Activated CD8-positive, alpha-beta memory T cell treated with anti-CD3 and anti-CD28 coated beads, Interleukin-2, amount 50 U/mL, for 4 hours (primary cell): ENCODE results near the gene MAZ.
"Not testable (repeated sequence)": the region's sequence is repeated elsewhere in the genome, so short reads cannot be mapped to it uniquely, and the experiment has no call there.

Experiments used
- DNase-seq: peaks from one replicate; pipeline ENCODE4 v3.0.0-alpha.2; 2020

Gene MAZ

DNA sequence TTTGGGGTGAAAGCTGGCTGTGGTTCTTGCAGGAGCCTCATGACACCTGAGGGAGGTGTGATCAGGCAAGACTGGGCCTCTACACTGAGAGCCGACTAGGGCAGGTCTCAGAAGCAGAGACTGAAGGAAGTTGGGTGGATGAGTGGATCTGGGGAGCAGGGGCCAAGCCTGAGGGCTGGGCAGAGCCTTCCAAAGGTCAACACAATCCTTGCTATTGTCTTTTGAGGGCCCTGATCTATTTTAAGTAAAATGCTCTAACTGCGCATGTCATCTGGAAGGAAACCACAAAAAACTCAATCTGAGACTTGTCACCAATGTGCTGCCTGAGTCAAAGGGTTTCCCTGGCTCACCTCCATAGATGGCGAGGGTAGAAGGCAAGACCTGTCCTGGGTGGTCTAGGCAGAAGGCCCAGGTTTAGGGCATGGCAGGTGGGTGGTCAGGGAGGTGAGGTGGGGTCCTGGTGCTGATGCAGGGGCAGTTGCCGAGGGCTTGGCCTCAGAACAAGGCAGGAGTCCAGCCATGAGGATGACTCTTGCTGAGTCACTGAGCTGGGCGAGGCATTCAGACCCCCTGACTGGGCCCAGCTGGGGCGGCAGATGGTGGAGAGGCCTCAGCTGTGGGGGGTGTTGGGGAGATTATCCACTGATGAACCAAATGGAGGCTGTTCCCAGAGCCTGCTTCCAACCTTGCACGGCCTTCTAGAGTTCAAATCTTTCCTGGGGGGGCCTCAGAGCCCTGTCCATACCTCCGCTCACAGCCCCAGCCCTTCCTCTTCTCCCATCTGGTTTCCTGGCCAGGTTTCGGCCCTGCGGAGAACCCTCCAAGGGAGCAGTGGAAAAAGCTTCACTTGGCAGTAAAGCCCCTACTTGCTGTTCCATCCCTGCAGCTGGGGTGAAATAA lies 19.1 kb downstream of the MAZ start:
- no peak for DNase-seq

DNA sequence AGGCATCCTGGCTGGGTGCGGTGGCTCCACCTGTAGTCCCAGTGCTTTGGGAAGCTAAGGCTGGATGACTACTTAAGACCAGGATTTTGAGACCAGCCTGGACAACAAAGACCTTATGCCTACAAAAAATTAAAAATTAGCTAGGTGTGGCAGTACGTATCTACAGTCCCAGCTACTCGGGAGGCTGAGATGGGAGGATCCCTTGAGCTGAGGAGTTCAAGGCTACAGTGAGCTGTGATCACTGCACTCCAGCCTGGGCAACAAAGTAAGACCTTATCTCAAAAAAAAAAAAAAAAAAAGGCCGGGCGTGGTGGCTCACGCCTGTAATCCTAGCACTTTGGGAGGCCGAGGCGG lies 20.0 kb downstream of the MAZ start:
- DNase-seq = no peak

DNA sequence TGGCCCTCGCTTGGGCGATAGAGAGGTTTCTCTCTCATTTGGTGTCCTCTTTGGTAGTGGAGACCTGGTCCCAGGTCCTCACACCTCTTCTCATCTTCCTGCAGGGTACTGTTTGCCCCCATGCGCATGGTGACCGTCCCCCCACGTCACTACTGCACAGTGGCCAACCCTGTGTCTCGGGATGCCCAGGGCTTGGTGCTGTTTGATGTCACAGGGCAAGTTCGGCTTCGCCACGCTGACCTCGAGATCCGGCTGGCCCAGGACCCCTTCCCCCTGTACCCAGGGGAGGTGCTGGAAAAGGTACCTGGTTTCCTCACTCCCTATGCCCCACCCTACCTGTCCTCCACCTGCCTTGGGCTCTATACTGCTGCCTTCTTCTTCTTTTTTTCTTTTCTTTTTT lies 24.4 kb downstream of the MAZ start:
- DNase-seq = no peak

DNA sequence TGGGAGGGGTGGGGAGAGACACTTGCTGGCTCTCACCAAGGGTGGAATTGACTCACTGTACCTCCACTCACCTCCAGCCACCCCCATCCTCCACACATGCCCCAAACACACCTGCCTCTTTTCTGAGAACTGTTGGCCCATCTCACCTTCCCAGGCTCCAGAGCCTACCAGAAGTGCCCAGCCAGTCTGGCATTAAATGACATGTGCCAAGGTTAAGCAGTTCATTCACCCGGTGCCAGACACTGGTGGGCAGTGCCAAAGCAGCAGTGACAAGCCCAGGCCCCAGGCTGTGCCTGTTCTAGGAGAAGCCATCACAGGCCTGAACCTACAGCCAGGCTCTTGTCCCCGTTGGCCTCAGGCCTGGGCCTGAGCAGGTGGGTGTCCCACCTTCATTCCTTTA lies 25.2 kb downstream of the MAZ start:
- no peak for DNase-seq

GRCh38 chr16:29833219-29833618 lies 26.9 kb downstream of the MAZ start:
- not testable (repeated sequence) for DNase-seq

DNA sequence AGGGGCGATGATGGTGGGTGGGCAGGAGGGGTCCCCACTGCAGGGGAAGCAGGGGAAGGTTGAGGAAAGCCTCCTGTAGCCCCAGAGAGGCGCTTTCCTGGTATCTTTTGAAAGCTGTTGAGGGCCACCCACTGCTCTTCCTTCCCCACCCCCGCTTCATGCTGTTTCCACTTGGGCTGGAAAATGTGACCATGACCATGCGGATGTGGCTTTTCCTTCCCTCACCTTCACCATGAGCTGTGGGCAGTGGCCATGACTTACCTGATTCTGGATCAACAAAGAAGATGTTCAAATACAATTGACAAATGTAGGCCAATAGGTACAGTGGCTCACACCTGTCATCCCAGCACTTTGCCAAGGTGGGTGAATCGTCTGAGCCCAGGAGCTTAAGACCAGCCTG lies 27.8 kb downstream of the MAZ start:
- DNase-seq = no peak

- DNase-seq = no peak
These were observed 29.6 kb downstream of the MAZ start for GRCh38 chr16:29835926-29836325.

DNA sequence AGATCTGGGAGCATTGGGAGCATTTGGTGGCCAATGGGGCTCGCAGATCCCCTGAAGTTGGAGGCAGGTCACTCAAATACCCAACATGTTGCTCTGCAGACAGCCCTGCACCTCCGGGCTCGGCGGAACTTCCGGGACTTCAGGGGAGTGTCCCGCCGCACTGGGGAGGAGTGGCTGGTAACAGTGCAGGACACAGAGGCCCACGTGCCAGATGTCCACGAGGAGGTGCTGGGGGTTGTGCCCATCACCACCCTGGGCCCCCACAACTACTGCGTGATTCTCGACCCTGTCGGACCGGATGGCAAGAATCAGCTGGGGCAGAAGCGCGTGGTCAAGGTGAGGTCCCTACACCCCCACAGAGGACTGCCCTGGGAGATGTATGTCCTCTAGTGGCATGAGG lies 30.3 kb downstream of the MAZ start:
- no peak for DNase-seq

- no peak for DNase-seq
These were observed 31.5 kb downstream of the MAZ start for GRCh38 chr16:29837841-29838240.

DNA sequence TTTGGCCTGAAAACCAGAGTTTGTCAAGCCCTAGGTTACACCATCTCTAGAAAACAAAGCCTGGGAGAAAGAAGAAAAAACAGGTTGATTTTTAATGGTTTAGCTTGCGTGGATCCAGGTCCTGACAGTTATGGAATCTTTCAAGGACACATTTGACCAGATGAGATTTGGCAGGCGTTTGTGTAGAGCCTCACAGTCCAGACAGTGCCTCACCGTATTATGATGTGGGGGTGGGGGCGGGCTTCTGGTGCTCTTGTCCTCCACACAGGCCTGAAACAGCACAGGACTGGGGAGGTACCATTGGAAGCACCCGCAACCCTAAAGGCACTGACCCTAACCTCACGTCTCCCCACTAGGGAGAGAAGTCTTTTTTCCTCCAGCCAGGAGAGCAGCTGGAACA lies 33.5 kb downstream of the MAZ start:
- no peak for DNase-seq

- DNase-seq = no peak
These were observed 33.9 kb downstream of the MAZ start for GRCh38 chr16:29840240-29840639.

DNA sequence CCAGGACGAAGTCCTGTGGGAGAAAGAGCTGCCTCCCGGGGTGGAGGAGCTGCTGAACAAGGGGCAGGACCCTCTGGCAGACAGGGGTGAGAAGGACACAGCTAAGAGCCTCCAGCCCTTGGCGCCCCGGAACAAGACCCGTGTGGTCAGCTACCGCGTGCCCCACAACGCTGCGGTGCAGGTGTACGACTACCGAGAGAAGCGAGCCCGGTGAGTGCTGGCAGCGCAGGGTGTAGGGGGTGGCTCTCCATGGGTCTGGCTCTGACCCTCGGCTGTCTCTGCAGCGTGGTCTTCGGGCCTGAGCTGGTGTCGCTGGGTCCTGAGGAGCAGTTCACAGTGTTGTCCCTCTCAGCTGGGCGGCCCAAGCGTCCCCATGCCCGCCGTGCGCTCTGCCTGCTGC lies 35.3 kb downstream of the MAZ start:
- no peak for DNase-seq

GRCh38 chr16:29842732-29843346 lies 36.5 kb downstream of the MAZ start:
- no peak for DNase-seq

DNA sequence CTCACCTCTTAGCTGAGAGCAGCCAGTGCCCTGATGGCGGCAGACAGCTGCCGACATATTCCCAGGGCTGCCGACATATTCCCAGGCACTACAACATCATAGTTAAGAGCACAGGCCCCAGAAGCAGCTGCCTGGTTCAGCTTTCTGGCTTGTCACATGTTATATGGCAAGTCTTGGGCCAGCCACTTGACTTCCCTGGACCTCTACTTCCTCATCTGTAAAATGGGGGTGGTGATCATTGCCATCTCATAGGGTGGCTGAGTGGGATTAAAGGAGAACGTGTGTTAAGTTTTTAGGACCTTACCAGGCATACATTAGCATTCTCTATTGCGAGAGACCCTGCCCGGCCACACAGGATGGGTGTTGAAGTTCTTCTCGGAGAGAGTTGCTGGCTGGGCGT lies 37.6 kb downstream of the MAZ start:
- no peak for DNase-seq

DNA sequence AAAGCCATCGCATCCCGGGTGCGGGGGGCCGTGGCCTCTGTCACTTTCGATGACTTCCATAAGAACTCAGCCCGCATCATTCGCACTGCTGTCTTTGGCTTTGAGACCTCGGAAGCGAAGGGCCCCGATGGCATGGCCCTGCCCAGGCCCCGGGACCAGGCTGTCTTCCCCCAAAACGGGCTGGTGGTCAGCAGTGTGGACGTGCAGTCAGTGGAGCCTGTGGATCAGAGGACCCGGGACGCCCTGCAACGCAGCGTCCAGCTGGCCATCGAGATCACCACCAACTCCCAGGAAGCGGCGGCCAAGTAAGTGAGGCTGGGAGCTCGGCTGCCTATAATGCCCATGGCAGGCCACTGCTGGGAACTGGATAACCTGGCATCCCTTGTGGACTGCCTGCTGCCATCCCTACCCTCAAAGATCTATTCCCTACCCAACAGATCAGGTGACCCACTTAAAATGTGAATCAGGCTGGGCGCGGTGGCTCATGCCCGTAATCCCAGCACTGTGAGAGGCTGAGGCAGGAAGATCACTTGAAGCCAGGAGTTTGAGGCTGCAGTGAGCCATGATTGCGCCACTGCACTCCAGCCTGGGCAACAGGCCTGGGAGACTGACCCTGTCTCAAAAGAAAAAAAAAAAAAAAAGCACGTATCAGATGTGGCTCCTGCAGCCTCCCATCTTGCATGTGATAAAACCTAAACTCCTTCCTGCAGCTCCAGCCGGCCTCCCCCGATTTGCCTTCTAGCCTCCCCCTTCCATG lies 38.4 kb downstream of the MAZ start:
- DNase-seq = no peak

DNA sequence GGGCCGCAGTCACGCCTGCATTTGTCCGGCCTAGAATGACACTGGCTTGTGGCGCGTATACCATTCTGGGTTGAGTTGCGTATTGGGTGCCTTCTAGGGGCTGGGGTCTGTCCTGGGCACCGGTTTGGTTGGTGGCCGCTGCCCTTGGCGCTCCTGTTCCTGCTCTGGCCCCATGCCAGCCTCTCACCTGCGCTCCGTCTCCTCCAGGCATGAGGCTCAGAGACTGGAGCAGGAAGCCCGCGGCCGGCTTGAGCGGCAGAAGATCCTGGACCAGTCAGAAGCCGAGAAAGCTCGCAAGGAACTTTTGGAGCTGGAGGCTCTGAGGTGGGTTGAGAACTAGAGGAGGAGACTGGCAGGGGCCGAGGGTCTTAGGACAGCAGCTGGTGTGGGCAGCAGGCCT lies 39.3 kb downstream of the MAZ start:
- DNase-seq = no peak

GRCh38 chr16:29848420-29849297 lies 42.3 kb downstream of the MAZ start:
- DNase-seq = peak; percentile 85

DNA sequence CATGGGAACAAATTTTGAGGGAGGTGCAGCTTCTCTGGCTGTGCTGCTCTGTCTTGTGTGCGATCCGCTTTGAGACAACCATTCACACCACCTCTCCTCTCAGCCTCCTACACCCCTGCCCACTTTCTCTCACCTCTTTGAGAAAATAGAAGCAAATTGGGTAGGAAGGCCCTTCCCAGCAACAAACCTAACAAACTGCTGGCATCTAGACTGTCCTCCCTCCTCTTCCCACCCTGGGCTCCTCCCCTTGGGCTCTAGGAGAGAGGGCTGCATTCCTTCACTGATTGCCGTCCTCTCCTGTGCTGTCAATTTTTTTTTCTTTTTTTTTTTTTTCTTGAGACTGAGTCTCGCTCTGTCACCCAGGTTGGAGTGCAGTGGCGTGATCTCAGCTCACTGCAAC lies 43.2 kb downstream of the MAZ start:
- no peak for DNase-seq

DNA sequence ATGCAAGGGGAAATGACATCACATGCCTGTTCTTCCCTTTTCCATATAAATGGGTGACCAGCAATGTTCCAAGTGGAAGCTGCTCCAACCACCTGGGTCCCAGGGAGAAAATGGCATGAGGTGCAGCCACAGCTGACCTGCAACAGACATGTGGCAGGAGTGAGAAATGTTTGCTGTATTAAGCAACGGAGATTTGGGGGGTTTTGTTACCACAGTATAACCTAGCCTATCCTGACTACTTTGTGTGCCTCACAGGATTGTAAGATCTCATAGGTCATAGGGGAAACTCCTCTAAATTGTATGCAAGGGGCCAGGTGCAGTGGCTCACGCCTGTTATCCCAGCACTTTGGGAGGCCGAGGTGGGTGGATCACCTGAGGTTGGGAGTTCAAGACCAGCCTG lies 44.7 kb downstream of the MAZ start:
- DNase-seq = no peak

DNA sequence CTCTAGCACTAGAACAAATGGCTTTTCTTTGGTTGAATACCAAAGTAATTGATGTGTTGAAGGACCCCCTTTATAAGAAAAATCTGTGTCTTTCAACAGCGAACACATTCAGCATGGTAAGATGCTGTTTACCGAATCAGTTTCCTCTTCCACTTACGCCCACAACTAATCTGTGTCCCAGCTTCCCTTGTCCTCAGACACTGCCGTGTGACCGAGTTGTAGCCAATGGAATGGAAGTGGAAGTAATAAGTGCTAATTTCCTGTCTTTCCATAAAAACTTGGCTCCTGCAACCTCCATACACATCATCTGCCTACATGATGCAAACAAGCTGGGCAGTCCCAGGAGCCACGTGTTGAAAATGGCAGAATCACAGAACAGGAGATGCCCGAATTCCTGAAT lies 46.3 kb downstream of the MAZ start:
- DNase-seq = no peak

DNA sequence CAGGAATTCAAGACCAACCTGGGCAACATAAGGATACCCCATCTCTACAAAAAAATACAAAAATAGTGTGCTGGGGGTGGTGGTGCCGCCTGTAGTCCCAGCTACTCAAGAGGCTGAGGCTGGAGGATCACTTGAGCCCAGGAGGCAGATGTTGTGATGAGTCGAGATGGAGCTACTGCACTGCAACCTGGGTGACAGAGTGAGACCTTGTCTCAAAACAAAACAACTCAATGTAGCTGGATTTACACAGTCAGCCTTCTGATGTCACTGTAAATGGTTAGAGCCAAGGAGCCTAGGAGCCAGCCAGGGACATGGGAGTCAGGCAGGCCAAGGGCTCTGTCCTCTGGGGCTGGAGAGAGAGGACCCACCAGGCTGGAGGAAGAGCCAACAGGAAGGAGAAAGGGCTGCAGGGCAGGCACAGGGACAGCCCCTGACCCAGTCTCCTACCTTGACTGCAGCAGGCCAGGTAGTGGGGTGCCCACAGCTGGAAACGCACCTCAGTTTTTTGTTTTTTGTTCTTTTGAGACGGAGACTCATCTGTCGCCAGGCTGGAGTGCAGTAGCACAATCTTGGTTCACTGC lies 48.3 kb downstream of the MAZ start:
- DNase-seq = no peak

GRCh38 chr16:29857133-29857760 lies 50.9 kb downstream of the MAZ start:
- no peak for DNase-seq
